Measurements from ENCODE around the gene PCYT1B.

- TF ChIP-seq CTCF (IDR thresholded peaks at IDR 0.05): no peak
- no peak for TF ChIP-seq EP300 (IDR thresholded peaks at IDR 0.05)
These were observed 26.3 kb upstream of the PCYT1B start for GRCh38 chrX:24673424-24673823.
